ENCODE data around the gene PDCD4.

DNA sequence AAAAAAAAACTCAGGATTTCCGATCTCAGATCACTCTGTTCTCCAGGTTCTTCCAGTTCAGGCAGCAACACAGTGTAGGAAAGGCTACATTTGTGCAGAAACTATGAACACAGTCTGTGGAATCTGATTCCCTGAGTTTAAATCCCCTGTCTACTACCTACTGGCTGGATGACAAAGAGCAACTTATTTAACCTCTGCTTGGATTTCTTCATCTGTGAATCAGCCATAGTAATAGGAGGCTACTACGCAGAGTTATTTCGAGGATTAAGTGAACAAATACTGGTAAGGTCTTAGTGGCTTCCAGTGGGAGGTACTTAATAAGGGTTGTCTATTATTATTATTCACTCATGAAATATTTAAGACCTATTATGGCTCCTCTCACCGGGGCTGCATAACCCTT is 44.3 kb upstream of the PDCD4 start:
- TF ChIP-seq CTCF (conservative IDR thresholded peaks at IDR 0.05): no peak
- TF ChIP-seq ZFX (IDR thresholded peaks at IDR 0.05): no peak
